Middle frontal gyrus (tissue), 1 donor: ENCODE measurements around the gene SLX4.

Source experiments
- DNase-seq: peaks from one replicate; pipeline ENCODE4 v3.0.0-alpha.2; 2015; ENCODE audit warnings: low spot score; ENCODE audit errors: extremely low spot score

SLX4 gene

DNA sequence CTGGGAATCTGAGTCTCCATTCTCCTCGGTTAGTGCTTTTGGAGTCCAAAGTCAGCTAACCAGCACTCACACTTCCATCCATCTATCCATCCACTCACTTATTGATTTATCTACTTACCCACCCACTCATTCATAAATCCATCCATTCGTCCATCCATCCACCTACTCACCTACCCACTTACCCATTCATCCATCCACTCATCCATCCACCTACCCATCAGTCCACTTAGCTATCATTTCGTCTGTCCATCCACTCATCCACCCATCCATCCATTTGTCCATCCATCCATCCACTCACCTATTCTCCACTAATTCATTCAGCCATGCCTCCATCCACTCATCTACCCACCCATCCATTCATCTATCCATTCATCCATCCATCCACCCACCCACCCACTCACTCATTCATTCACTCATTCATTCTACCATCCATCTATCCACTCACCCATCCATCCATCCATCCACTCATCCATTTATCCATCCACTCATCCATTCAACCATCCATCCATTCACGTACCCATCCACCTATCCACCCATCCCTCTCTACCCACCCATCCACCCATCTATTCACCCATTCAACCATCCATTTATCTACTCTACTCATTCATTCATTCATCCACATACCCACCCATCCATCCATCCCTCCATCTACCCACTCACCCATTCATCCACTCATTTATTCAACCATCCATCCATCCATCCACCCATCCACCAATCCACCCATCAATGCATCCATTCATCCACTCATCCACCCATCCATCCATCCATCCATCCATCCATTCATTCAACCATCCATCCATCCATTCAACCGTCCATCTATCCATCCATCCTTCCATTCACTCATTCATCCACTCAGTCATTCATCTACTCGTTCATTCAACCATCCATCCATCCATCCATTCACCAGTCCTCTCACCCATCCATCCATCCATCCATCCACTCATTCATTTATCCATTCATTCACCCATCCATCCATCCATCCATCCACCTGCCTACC is 60.3 kb downstream of the SLX4 start:
- DNase-seq = no peak

DNA sequence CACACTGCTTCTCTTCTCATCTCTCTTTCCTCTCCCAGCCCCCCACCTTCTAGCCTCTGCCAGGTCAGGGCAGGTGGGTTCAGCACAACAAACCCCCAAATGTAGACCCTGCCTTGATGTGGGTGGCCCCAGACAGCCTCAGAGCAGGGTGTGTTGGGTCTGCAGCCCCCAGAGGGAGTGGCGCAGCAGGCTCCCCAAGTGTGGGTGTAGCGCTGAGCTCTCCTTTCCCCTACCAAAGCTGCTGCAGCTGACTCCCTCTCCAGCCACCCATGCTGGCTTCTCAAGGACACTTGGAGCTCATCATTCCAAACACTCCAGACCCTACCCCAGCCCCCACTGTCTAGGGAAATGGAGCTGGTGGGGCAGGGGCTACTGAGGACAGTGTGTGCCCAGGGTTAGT is 61.5 kb downstream of the SLX4 start:
- DNase-seq = no peak

DNA sequence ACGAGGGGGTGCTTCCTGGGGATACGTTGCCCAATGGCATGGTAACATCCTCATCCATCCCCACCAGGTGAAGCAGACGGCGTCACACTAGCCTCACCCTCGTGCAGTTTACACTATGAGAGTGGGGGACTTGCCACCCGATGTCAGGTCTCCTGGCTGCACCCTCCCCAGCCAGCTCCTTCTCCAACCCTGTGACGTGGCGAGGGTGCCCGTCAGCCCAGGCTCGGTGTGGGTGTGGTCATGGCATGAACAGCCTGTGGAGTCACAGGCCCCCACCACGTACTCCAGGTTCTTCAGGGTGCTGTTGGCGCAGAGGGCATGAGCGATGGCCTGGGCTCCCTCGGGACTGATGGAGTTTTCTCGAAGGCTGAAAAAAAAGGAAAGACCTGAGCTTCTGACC is 62.5 kb downstream of the SLX4 start:
- DNase-seq = no peak

DNA sequence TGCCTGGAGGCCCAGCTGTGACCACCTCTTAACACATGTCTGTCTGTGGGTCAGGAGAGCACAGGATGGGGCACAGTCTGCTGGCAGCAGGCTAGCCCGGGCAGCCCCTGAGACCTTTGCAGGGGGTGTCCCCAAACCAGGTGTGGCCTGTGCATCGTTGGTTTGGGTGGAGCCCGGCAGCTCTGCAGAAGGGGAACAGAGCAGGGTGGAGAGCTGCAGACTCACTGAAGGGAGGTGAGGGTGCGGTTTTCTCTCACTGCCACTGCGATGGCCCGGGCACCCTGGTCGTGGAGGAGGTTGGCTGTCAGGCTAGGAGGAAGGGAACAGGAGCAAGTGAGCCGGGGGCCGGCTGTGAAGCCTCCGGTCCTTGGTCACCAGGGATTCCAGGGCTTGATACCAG is 63.0 kb downstream of the SLX4 start:
- DNase-seq = no peak

GRCh38 chr16:3546986-3547682 is 64.3 kb downstream of the SLX4 start:
- DNase-seq = no peak

GRCh38 chr16:3542601-3543373 is 68.6 kb downstream of the SLX4 start:
- no peak for DNase-seq

GRCh38 chr16:3541527-3542155 is 69.8 kb downstream of the SLX4 start:
- no peak for DNase-seq

DNA sequence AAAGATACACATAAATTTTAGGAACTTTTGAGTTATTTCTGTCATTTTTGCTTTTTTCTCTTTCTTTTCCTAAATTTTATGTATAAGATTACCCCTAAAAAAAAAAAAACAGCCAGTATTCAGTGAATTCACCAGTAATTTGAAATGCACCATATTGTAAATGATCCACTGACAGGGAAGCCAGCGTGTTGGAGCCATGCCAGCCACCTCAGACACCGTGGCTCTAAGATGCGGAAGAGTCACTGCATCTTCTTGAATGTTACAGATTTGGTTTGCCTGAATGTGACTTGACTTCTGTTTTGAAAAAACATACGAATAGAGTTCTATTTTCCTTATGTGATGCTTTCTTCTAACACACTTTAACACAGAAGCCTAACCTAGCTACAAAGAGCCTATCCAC is 73.2 kb downstream of the SLX4 start:
- no peak for DNase-seq

GRCh38 chr16:3536851-3537250 is 74.6 kb downstream of the SLX4 start:
- no peak for DNase-seq

- no peak for DNase-seq
Measured at GRCh38 chr16:3536271-3536731, 75.1 kb downstream of the SLX4 start.

GRCh38 chr16:3534126-3534525 is 77.3 kb downstream of the SLX4 start:
- DNase-seq = no peak

DNA sequence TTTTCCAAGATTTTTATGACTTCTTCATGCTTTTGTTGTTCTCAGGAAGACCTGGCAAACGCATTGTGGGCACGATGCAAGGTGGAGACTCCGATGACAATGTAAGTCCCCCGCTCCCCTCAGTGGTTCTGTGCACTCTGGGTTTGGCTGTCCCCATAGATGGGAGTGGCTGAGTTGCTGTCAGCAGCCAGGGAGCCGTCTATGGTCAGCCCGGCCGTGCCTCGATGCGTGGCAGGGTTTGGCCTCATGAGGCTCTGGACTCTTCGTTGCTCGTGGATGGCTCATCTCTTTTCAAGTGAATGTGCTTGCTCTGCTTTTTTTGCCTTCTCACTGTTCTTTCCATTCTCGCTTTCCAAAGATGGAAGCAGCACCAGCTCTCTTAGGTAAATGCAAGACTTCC is 78.7 kb downstream of the SLX4 start:
- no peak for DNase-seq
